ENCODE data around the gene CNTNAP2. TPM values are rescaled to one million over a fixed set of nuclear protein-coding genes. Genes with fewer than 3 reads are reported as not detected.

Gene CNTNAP2
- total and polyA plus RNA-seq, 2 of the 4 experiments (the other 2 are of a cell fraction), result not detected

- Histone ChIP-seq H2BK5ac (ENCODE audit: low read depth, low read length, poor library complexity, severe bottlenecking) (no peak overlapping the region), H3K9me1 (ENCODE audit: insufficient read depth, low read length) (no peaks in the 10 kb centered on the region), H3K4me2 (ENCODE audit: low read depth, low read length) (no peak overlapping the region), H3K9ac (ENCODE audit: low read depth, low read length) (no peak overlapping the region), H2AK9ac (replicated peaks; ENCODE audit: low read depth, low read length, poor library complexity) (no peak overlapping the region), H3K9me3 (ENCODE audit: control insufficient read depth, insufficient read depth, low read length) (peaks cover 2% of the 10 kb centered on the region), H3K14ac (replicated peaks; ENCODE audit: low read depth, low read length) (no peak overlapping the region), H3K18ac (ENCODE audit: low read depth, low read length) (no peak overlapping the region), H3K23ac (ENCODE audit: low read depth, low read length) (no peak overlapping the region), H4K8ac (ENCODE audit: low read depth in 2 of 2, low read length in 2 of 2) (no peak overlapping the region), H4K5ac (ENCODE audit: low read depth, low read length) (no peak overlapping the region), H2AFZ (replicated peaks; ENCODE audit: low read length, poor library complexity) (no peak overlapping the region), H4K20me1 (ENCODE audit: insufficient read depth, low read length) (no peaks in the 10 kb centered on the region), H3K27ac (ENCODE audit: insufficient read depth, low read length) (no peak overlapping the region), H2BK120ac (ENCODE audit: low read depth, low read length) (no peak overlapping the region), H3K4me3 (ENCODE audit: insufficient read depth, low read depth, low read length) (no peak overlapping the region), H3K4ac (ENCODE audit: low read depth, low read length) (no peak overlapping the region), H2BK15ac (ENCODE audit: low read depth, low read length) (no peak overlapping the region), H3K36me3 (ENCODE audit: control insufficient read depth, insufficient read depth, low read length) (no peaks in the 10 kb centered on the region), H2BK20ac (ENCODE audit: low read depth, low read length) (no peak overlapping the region), H2AK5ac (ENCODE audit: low read depth, low read length) (no peak overlapping the region), H3K27me3 (ENCODE audit: control insufficient read depth, insufficient read depth, low read length) (no peaks in the 10 kb centered on the region), H3K4me1 (ENCODE audit: control insufficient read depth, insufficient read depth, low read length) (no peaks in the 10 kb centered on the region), H3K79me1 (ENCODE audit: low read depth in 1 of 2, low read length in 2 of 2) (no peaks in the 10 kb centered on the region), H4K91ac (ENCODE audit: insufficient read depth, low read depth, low read length) (no peak overlapping the region), H3K56ac (ENCODE audit: extremely low read depth, insufficient read depth, low read length) (no peak overlapping the region)
- TF ChIP-seq BHLHE40 (IDR thresholded peaks at IDR 0.05; ENCODE audit: low read depth, low read length) (no peak), RCOR1 (IDR thresholded peaks at IDR 0.05; ENCODE audit: insufficient replicate concordance, low read length) (no peak), CTCF (conservative IDR thresholded peaks at IDR 0.05; ENCODE audit: low read depth, low read length) (no peak), MAZ (IDR thresholded peaks at IDR 0.05; ENCODE audit: borderline replicate concordance, low read depth, low read length) (no peak), CEBPB (IDR thresholded peaks at IDR 0.05; ENCODE audit: low read depth, low read length) (no peak), RAD21 (IDR thresholded peaks at IDR 0.05; ENCODE audit: low read length) (no peak)
- intact Hi-C loops (cut with micrococcal nuclease) (no loop called here), in situ Hi-C loops (cut with MboI; ENCODE audit: low sequenced_read_pairs) (no loop called here), dilution Hi-C loops (cut with HindIII; ENCODE audit: low sequenced_read_pairs, unreplicated experiment) (no loop called here)
- ChIA-PET CTCF (no interaction called here), POLR2A (ENCODE audit: unreplicated experiment) (no interaction called here)
- WGBS, 2 experiments (ENCODE audit: extremely low coverage in 2 of 2, insufficient read length in 1 of 2), result no CpG with 5 or more reads among the region's 2 CpGs
- no TSS peak for BruUV-seq (replicated peaks)
- ATAC-seq (ENCODE audit: low read depth) (no peak), DNase-seq (no peak)
These were observed 261.6 kb downstream of the CNTNAP2 start for GRCh38 chr7:146378196-146378595.
